OCI-LY3 (cell line): ENCODE data around the gene LRRC7.

Source experiments
- CTCF ChIP-seq: fragments of 200-600, 300-600 bp; sonication (generic); IDR thresholded peaks from 2 replicates; pipeline ENCODE4 v1.5.1; 2014; ENCODE audit warnings: antibody characterized with exemption, low read length, low read depth
- EZH2phosphoT487 ChIP-seq: fragments of 200-600 bp; shearing (Covaris generic); IDR thresholded peaks from 2 replicates; pipeline ENCODE4 v1.6.1; 2018; ENCODE audit warnings: antibody characterized with exemption, mixed run types, low read depth

GRCh38 chr1:70092526-70092925, 524.8 kb downstream of the LRRC7 start:
- no peak for TF ChIP-seq CTCF
- TF ChIP-seq EZH2phosphoT487: no peak
